Measurements from ENCODE around the gene OR4D10.

- TF ChIP-seq CTCF (IDR thresholded peaks at IDR 0.05; ENCODE audit: borderline replicate concordance, extremely low read depth, low read length, poor library complexity, severe bottlenecking) (no peak), EZH2 (IDR thresholded peaks at IDR 0.05; ENCODE audit: borderline replicate concordance, low read depth, low read length, severe bottlenecking) (no peak)
Observed at GRCh38 chr11:59503276-59503675, 30.2 kb downstream of the OR4D10 start, which contains the start of gene OR4D11.

All from DND-41 (cell line).